GM18861 (cell line): ENCODE data around the gene SBNO2.

Experiments used
- ATAC-seq: cut with Tn5 transposase; IDR thresholded peaks from one replicate; pipeline ENCODE4 v1.9.1; 2021; ENCODE audit not compliant: unreplicated experiment

The SBNO2 gene

GRCh38 chr19:1091544-1092175, 82.4 kb downstream of the SBNO2 start:
- ATAC-seq: no peak

- ATAC-seq: no peak
Observed at GRCh38 chr19:1090731-1091543, 83.1 kb downstream of the SBNO2 start.

GRCh38 chr19:1089891-1090290, 84.2 kb downstream of the SBNO2 start:
- no peak for ATAC-seq

GRCh38 chr19:1089126-1089771, 84.8 kb downstream of the SBNO2 start:
- no peak for ATAC-seq

GRCh38 chr19:1088416-1089010, 85.6 kb downstream of the SBNO2 start:
- no peak for ATAC-seq

GRCh38 chr19:1087813-1088415, 86.2 kb downstream of the SBNO2 start:
- no peak for ATAC-seq

GRCh38 chr19:1086613-1087012, 87.5 kb downstream of the SBNO2 start:
- no peak for ATAC-seq

- ATAC-seq: no peak
Observed at GRCh38 chr19:1085676-1086442, 88.2 kb downstream of the SBNO2 start.

GRCh38 chr19:1085053-1085658, 88.9 kb downstream of the SBNO2 start:
- no peak for ATAC-seq

- ATAC-seq: no peak
Observed at GRCh38 chr19:1084024-1084868, 89.8 kb downstream of the SBNO2 start.

- no peak for ATAC-seq
Observed at GRCh38 chr19:1082928-1083816, 90.9 kb downstream of the SBNO2 start.

GRCh38 chr19:1082165-1082927, 91.7 kb downstream of the SBNO2 start:
- no peak for ATAC-seq

- ATAC-seq: no peak
Observed at GRCh38 chr19:1081301-1082164, 92.5 kb downstream of the SBNO2 start.

- ATAC-seq: no peak
Observed at GRCh38 chr19:1080360-1081161, 93.5 kb downstream of the SBNO2 start.

GRCh38 chr19:1079566-1080111, 94.4 kb downstream of the SBNO2 start:
- no peak for ATAC-seq
